CD4-positive, alpha-beta T cell treated with Interleukin-15 for 4 hours (primary cell): ENCODE results near the gene KIF7.

ENCODE experiments used
- DNase-seq: peaks from one replicate; pipeline ENCODE4 v3.0.0-alpha.2; 2020; ENCODE audit warnings: low spot score

KIF7 gene

DNA sequence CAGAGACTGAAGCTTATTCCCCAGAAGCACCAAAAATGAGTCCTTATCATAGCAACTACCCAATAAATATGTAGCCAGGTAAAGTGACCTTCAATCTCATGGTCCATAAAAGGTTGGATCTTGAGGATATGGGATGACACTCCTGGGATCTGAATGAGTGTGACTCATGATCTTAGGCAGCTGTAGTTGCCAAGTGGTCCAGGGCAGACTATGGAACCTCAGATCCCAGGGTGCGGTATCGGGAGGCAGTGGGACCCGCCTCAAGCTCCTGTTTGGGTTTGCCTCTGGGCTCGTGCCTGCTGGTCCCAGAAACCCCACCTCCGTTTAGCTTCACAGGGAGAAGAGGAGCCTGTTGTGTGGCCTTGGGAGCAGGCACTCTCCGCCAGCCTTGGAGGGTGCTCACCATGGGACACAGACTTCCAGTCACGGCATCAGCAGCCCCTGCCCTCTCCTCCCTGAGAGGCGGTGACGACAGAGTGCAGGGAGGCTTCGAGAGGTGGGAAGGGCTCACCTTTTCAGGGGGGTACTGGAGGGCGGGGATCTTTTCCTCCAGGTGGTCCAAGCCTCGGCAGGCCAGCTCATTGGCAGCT, 15.8 kb upstream of the KIF7 start:
- DNase-seq, result no peak

DNA sequence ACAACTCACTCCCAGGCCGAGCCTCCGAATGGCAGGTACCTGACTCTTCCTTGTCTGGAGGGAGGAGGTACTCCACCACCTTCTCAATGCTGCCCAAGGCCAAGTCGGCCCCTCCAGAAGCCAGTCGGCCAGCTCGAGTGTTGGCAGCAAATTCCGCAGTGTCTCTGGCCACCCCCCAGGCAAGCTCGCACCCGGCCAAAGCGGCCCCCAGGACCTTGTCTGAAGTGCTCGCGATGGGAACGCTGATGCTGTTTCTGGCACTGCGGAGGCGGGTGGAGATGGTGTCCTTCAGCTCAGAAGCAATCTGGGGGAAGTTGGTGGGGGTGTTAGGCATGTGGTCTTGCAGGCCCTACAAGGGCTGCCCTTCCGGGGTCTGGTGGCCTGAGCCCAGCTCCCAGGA, 14.7 kb upstream of the KIF7 start:
- DNase-seq, result no peak

DNA sequence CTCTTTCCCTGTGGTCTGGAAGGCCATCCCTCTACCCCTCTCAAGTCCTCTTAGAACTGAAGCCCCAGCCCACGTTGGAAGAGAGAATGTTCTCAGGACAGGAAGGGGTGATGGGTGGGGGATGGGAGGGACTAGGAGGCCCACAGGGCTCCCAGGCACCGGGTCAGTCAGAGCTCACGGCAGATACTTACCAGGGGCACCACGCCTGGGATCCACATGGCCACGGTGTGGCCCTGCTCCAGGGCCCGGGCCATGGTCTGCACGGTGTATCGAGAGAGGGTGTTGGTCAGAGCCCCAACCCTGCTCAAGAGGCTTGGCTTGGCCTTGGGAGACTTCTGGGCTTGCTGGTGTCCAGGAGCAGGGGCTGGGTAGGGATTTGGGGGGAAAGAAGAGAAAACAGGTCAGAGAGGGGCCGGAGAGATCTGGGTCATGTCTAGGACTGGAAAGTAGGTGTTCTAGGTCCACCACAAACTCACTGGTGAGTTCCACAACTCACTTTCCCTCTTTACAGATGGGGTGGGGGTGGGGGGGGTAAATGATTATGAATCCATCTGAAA, 14.1 kb upstream of the KIF7 start:
- no peak for DNase-seq

GRCh38 chr15:89668171-89668570, 12.9 kb upstream of the KIF7 start:
- no peak for DNase-seq

GRCh38 chr15:89667706-89667960, 12.4 kb upstream of the KIF7 start:
- DNase-seq, result no peak

- no peak for DNase-seq
Observed at GRCh38 chr15:89666858-89667705, 11.8 kb upstream of the KIF7 start.

GRCh38 chr15:89666184-89666857, 11.1 kb upstream of the KIF7 start:
- DNase-seq, result no peak

DNA sequence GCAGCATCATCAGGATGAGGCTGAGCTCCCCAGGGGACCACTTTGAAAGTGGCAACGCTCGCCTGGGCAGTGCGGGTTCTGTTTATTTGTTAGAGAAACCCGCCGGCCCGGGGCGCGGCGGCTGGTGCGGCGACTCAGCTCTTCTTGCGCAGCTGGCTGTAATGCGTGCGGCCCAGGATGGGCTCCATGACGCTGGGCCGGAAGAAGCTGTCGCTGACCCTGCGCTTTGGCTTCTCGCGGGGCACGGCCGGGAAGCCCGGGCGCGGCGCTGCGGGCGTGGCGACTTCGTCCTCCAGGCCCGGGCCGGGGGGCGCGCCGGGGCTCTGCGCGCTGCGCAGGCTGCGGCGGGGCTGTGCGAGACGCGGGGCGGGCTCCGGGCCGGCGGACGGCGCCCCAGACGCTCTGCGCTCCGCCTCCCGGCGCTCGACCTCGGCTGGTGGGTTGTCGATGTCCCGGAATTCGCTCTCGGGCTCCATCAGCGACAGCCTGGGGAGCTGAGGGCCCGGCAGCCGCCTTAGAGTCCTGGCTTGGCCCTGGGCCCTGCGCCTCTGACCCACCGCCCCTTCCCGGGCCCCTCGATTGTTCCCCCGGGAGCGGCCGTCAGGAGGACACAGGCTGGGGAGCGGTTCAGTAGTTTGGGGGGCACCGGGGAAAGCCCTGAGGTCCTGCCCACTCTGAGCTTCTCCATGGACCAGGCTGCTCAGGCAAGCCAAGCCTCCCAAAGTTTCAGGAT, 10.3 kb upstream of the KIF7 start:
- DNase-seq, result no peak

DNA sequence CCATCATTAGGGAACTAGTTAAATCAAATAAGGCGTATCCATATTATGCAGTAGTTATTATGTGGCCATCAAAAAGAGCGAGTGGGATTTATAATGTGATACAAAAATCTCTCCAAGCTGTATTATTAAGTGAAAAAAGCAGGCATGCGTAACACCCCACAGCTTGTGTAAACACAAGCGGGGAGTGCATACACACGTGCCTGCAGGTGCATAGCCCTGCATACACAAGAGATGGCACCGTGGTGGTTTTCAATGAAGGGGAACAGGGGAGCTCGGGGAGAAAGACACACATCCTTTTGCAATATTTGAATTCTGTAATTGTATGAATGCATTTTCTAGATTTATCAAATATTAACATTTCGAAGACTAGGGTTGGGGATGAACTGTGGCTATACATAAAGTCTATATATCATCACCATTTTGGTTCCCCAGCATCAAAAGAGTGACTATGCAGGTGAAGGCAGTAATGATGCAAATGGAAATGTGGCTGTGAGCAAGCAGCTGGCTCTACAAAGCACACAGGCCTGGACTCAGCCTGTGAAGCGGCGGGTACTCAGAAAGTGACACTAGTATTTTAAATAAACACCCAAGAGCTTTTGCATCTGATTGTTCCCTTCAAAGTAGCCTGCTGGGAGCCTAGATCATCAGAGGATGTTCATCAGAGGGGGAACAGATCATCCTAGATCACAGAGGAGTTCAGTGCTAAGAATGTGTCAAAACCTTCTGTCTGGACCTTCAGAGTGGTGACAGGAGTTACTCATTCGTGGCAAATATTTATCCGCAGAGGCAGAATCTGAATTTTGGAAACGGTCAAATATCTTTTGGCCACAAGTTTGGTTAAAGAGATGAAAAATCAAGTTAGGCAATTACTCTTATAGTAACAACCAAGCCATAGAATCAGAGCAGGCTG, 9.4 kb upstream of the KIF7 start:
- no peak for DNase-seq

DNA sequence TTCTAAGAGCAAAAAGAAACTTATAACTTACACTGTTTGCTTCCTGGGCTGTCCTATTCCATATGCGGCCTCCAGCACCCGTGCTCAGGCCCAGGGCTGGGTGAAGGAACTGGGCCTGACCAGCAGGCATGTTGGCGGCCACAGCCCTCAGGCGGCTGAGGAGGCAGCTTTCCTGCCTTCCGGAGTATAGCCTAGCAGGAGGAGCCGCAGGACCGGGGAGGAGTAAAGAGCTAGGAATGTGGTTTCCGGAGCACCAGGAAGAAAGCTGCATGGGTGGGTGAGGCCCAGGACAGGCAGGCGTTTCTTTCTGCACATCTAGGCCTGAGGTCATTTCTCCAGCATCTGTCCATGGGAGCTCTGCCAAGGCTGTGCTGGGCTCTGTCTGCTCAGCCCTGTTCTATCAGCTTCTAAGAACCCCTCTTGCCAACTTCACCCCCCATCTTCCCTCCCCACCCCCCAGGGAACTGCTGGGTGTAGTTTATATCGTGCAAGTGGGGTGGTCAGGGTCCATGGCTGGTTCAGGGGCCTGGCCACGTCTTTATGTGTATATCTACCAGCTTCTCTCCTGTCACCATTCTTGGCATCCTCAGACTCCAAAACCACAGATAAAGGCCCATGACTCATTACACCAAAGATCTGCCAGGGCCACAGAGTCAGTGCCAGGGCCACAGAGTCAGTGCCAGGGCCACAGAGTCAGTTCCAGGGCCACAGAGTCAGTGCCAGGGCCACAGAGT, 7.8 kb upstream of the KIF7 start:
- no peak for DNase-seq

DNA sequence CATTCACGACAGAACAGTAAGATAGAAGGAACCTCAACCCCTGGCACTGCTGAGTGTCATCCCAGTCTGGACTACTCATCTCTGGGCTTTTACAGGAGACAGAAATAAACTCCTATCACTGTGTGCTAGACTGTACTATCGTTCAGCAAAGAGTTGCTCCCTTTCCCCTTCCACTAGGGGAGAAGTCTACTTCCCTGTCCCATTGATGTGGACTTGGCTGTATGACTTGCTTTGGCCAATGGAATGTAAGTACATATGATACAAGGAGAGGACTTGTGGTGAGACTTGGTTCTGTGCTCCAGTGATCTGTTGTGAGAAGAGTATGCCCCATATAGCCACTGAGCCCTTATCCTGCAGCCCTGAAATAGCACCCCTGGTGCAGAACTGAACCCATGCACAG, 5.3 kb upstream of the KIF7 start:
- no peak for DNase-seq

GRCh38 chr15:89659295-89659694, 4.0 kb upstream of the KIF7 start:
- DNase-seq, result no peak

- DNase-seq, result no peak
Observed at GRCh38 chr15:89657686-89658200, 2.5 kb upstream of the KIF7 start.

DNA sequence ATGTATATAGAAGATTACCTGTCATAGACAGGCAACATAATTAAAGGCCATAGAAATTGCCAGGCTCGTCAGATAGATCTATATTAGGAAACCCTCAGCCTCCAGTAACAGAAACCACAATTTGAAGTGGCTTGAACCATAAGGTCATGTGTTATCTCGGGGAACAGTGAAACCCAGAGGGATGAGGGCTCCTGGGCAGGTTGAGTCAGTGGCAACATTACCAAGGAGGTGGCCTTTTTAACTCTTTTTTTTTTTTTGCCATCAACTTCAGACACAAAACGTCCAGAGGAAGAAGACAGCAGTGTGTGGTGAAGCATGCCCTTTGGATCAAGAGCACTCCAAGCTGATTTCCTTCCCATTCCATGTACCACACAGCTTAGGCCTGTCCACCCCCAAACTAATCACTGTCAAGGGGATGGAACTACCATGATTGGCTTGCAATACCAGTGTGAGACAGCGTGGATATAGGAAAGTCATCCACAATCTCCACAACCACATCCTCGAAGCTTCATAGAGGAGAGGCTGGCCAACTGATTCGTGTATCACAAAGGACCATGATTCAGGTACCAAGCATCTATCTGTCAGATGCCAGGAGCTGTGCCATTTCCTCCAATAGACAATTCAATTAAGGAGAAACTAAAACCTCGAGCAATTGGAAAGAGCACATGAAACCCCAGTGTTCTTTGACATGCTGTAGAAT, 999 bp upstream of the KIF7 start:
- no peak for DNase-seq

DNA sequence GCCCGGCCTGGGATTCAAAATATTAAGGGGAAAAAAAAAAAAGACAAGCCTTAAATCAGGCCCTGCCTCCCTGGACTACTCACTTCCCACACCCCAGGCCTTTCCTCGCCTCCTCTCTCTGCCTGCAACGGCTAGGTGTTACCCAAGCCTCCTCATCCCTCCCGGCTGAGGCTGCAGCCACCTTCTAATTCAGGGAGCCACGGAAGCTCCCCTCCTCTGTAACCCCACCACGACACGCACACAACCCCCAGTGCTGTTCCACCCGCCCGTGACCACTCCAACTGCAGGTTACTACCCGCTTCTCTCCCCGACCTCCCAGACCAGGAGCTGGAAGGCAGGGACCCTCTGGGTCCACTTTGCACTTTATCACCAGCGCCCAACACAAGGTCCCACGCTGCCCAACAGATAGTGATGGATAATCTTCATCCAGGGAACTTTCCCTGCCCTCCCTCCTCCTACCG, 936 bp downstream of the KIF7 start:
- no peak for DNase-seq

DNA sequence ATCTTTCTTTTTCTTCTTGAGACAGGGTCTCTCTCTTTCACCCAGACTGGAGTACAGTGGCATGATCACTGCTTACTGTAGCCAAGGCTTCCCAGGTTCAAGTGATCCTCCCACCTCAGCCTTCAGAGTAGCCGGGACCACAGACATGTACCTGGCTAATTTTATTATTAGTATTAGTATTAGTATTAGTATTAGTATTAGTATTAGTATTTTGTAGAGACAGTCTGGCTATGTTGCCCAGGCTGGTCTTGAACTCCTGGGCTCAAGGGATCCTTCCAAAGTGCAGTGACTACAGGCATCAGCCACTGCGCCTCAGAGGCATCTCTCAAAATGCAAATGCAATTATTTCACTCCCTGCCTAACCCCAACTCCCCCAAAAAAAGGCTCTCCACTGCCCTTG, 1.7 kb downstream of the KIF7 start:
- DNase-seq, result no peak

GRCh38 chr15:89652666-89653065, 2.6 kb downstream of the KIF7 start:
- DNase-seq, result no peak

- DNase-seq, result no peak
Observed at GRCh38 chr15:89652131-89652530, 3.1 kb downstream of the KIF7 start.

- no peak for DNase-seq
Observed at GRCh38 chr15:89649716-89650115, 5.6 kb downstream of the KIF7 start.
